Measurements from ENCODE around the gene CAMSAP1.

DNA sequence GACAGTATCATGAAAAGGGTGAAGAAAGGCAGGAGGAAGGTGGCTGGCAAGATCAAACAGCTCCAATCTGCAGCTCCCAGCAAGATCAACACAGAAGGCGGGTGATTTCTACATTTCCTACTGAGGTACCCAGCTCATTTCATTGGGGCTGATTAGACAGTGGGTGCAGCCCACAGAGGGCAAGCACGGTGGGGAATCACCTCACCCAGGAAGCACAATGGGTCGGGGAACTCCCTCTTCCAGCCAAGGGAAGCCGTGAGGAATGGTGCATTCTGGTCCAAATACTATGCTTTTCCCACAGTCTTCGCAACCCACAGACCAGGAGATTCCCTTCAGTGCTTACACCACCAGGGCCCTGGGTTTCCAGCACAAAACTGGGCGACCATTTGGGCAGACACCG is 66.8 kb downstream of the CAMSAP1 start:
- TF ChIP-seq, protein P1, sequence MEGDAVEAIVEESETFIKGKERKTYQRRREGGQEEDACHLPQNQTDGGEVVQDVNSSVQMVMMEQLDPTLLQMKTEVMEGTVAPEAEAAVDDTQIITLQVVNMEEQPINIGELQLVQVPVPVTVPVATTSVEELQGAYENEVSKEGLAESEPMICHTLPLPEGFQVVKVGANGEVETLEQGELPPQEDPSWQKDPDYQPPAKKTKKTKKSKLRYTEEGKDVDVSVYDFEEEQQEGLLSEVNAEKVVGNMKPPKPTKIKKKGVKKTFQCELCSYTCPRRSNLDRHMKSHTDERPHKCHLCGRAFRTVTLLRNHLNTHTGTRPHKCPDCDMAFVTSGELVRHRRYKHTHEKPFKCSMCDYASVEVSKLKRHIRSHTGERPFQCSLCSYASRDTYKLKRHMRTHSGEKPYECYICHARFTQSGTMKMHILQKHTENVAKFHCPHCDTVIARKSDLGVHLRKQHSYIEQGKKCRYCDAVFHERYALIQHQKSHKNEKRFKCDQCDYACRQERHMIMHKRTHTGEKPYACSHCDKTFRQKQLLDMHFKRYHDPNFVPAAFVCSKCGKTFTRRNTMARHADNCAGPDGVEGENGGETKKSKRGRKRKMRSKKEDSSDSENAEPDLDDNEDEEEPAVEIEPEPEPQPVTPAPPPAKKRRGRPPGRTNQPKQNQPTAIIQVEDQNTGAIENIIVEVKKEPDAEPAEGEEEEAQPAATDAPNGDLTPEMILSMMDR (IDR thresholded peaks at IDR 0.05) = no peak
- no peak for TF ChIP-seq POLR2A (IDR thresholded peaks at IDR 0.05)
